ENCODE results near the gene NDN.
"Not testable (repeated sequence)": the region's sequence is repeated elsewhere in the genome, so short reads cannot be mapped to it uniquely, and the experiment has no call there.

NDN gene

GRCh38 chr15:23687143-23687470, at the start of gene NDN:
Gene NDN (minus strand): TSS chr15:23687305. CDS start chr15:23687217, 88 bp downstream.
- no peak for DNase-seq

GRCh38 chr15:23736033-23736673, 49.0 kb upstream of the NDN start:
- DNase-seq = no peak

GRCh38 chr15:23734862-23735261, 47.8 kb upstream of the NDN start:
- no peak for DNase-seq

- not testable (repeated sequence) for DNase-seq
Observed at GRCh38 chr15:23713874-23714656, 27.0 kb upstream of the NDN start.

- DNase-seq = no peak
Observed at GRCh38 chr15:23708332-23708731, 21.2 kb upstream of the NDN start.

- DNase-seq = no peak
Observed at GRCh38 chr15:23695282-23695681, 8.2 kb upstream of the NDN start.

- no peak for DNase-seq
Observed at GRCh38 chr15:23694592-23694991, 7.5 kb upstream of the NDN start.

GRCh38 chr15:23690450-23690852, 3.3 kb upstream of the NDN start:
- no peak for DNase-seq

- no peak for DNase-seq
Observed at GRCh38 chr15:23690015-23690414, 2.9 kb upstream of the NDN start.

GRCh38 chr15:23686466-23687142, 501 bp downstream of the NDN start:
- no peak for DNase-seq

GRCh38 chr15:23671481-23671880, 15.6 kb downstream of the NDN start:
- DNase-seq = no peak

- DNase-seq = no peak
Observed at GRCh38 chr15:23670970-23671369, 16.1 kb downstream of the NDN start.

- no peak for DNase-seq
Observed at GRCh38 chr15:23663232-23663631, 23.9 kb downstream of the NDN start.

- DNase-seq = no peak
Observed at GRCh38 chr15:23648920-23649515, 38.1 kb downstream of the NDN start.

- DNase-seq = peak; percentile 46
Observed at GRCh38 chr15:23647421-23648370, 39.4 kb downstream of the NDN start, which contains the start of gene MAGEL2. Gene MAGEL2 (minus strand): TSS chr15:23647867. CDS start chr15:23647742, 125 bp downstream.

GRCh38 chr15:23647001-23647295, 40.2 kb downstream of the NDN start:
- DNase-seq = no peak

- no peak for DNase-seq
Observed at GRCh38 chr15:23646165-23647000, 40.7 kb downstream of the NDN start.

GRCh38 chr15:23645371-23646164, 41.5 kb downstream of the NDN start:
- no peak for DNase-seq

- DNase-seq = no peak
Observed at GRCh38 chr15:23644829-23645228, 42.3 kb downstream of the NDN start.

- peak; percentile 42 for DNase-seq
Observed at GRCh38 chr15:23642413-23643044, 44.6 kb downstream of the NDN start.
